SJCRH30 (cell line): ENCODE results near the gene TOM1L2. TPM values are rescaled to one million over a fixed set of nuclear protein-coding genes. Genes with fewer than 3 reads are reported as not detected.

ENCODE experiments used
- DNase-seq, 2 experiments: peaks; one replicate each; pipeline ENCODE4 v3.0.0-alpha.2; 2015 to 2020
- H3K27ac ChIP-seq: fragments of 250-450 bp; sonication (Bioruptor Pico); 2 replicates; pipeline ENCODE4 v1.5.1; 2020; ENCODE audit warnings: mild to moderate bottlenecking, moderate library complexity
- H3K27me3 ChIP-seq: fragments of 250-450 bp; sonication (Bioruptor Pico); 2 replicates; pipeline ENCODE4 v1.5.1; 2020; ENCODE audit warnings: mild to moderate bottlenecking, moderate library complexity
- H3K36me3 ChIP-seq: fragments of 250-450 bp; sonication (Bioruptor Pico); 2 replicates; pipeline ENCODE4 v1.5.1; 2020; ENCODE audit warnings: mild to moderate bottlenecking, moderate library complexity
- H3K4me1 ChIP-seq: fragments of 250-450 bp; sonication (Bioruptor Pico); 2 replicates; pipeline ENCODE4 v1.5.1; 2020; ENCODE audit warnings: mild to moderate bottlenecking, moderate library complexity
- H3K4me3 ChIP-seq: fragments of 250-450 bp; sonication (Bioruptor Pico); 2 replicates; pipeline ENCODE4 v1.5.1; 2020; ENCODE audit warnings: mild to moderate bottlenecking, moderate library complexity
- H3K9me3 ChIP-seq: fragments of 250-450 bp; sonication (Bioruptor Pico); replicated peaks from 2 replicates; pipeline ENCODE4 v1.5.1; 2020; ENCODE audit warnings: mild to moderate bottlenecking, moderate library complexity
- total RNA-seq: library from RNA; depleted of rRNA; stranded (reverse); fragments of >200 nt; shearing (Covaris generic); gene quantifications from 2 replicates; pipeline ENCODE4 v1.2.3, GENCODE V29; 2014

TOM1L2 gene
- total RNA-seq, 1 experiment from 2014 or later: 30.0 TPM

- Histone ChIP-seq H3K36me3 (no peaks in the 10 kb centered on the region), H3K9me3 (no peaks in the 10 kb centered on the region), H3K4me1 (peaks cover 56% of the 10 kb centered on the region), H3K27ac (no peak overlapping the region), H3K4me3 (no peak overlapping the region), H3K27me3 (no peaks in the 10 kb centered on the region)
- peak; percentile 52 to 55 for DNase-seq
Observed at GRCh38 chr17:17935321-17936271, 36.6 kb downstream of the TOM1L2 start.

DNA sequence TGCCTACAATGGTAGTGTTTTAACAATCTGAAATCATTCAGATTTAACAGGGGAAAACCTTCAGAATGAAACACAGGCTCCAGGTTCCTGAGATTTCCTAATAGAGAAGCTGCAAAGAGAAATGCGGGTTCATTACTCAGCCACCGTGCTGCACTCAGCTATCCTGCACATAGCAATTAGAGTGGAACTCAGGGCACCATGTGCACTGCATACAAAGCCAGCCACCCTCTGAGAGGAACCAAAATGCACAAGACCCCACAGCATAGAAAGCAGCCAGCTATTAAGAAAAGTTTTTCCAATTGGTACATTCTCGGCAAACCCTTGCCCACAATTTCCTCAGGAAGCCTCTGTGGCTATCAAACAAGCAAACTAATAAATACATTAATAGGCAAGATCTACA lies 37.4 kb downstream of the TOM1L2 start:
- no peak overlapping the region for H3K4me3 ChIP-seq
- no peak overlapping the region for H3K27ac ChIP-seq
- H3K9me3 ChIP-seq: no peaks in the 10 kb centered on the region
- H3K27me3 ChIP-seq: no peaks in the 10 kb centered on the region
- no peaks in the 10 kb centered on the region for H3K36me3 ChIP-seq
- no peak for DNase-seq
- peaks cover 50% of the 10 kb centered on the region for H3K4me1 ChIP-seq

GRCh38 chr17:17934214-17934613 lies 38.0 kb downstream of the TOM1L2 start:
- H3K27me3 ChIP-seq: no peaks in the 10 kb centered on the region
- no peaks in the 10 kb centered on the region for H3K36me3 ChIP-seq
- no peak overlapping the region for H3K4me3 ChIP-seq
- no peak for DNase-seq
- no peaks in the 10 kb centered on the region for H3K9me3 ChIP-seq
- H3K27ac ChIP-seq: no peak overlapping the region; the same call in 1 of the 2 replicates
- peaks cover 45% of the 10 kb centered on the region for H3K4me1 ChIP-seq

DNA sequence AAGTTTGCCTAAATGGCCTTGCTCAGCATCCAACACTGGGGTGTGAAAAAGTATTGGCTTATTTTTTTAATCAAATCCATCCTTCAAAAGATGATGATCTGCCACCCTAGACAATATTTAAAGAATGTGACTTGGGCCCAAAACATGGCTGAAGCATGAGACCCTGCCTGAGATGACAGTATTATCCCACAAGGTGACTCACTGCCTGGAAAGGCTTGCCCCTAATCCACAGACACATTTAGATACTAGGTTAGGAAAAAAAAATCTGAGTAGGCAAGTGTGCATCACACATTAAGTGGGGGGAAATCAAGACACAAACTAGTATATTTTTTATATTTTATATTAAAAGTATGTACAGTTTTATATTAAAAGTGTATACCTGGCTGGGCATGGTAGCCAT lies 38.4 kb downstream of the TOM1L2 start:
- Histone ChIP-seq H3K36me3 (no peaks in the 10 kb centered on the region), H3K4me3 (no peak overlapping the region), H3K4me1 (peaks cover 42% of the 10 kb centered on the region), H3K27ac (no peak overlapping the region; the same call in 1 of the 2 replicates), H3K9me3 (no peaks in the 10 kb centered on the region), H3K27me3 (no peaks in the 10 kb centered on the region)
- DNase-seq: peak in 1 of 2 experiments; percentile 59

- DNase-seq: no peak
- Histone ChIP-seq H3K27me3 (no peaks in the 10 kb centered on the region), H3K27ac (no peak overlapping the region), H3K9me3 (no peaks in the 10 kb centered on the region), H3K36me3 (no peaks in the 10 kb centered on the region), H3K4me3 (no peak overlapping the region), H3K4me1 (peaks cover 46% of the 10 kb centered on the region)
Observed at GRCh38 chr17:17931159-17931558, 41.0 kb downstream of the TOM1L2 start.

DNA sequence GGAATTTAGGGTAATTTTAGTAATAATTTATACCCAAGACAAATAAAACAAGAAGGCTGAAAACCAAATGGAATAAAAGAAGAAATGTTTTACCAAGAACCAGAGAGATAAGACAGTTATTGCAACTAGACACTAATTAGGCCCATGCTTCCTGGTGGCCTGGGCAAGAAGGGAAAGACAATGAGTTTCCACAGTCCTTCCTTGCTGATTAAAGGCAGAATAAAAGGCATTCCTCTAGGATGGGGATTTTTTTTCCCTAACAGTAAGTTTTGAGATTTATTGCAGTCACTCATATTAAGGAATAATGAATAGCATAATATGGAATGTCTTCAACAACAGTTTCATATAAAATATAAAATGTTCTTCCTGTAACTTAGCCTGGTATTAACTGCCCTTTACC lies 41.5 kb downstream of the TOM1L2 start:
- no peak overlapping the region for H3K4me3 ChIP-seq
- no peak overlapping the region for H3K27ac ChIP-seq
- H3K27me3 ChIP-seq: no peaks in the 10 kb centered on the region
- H3K9me3 ChIP-seq: no peaks in the 10 kb centered on the region
- H3K4me1 ChIP-seq: peaks cover 42% of the 10 kb centered on the region
- H3K36me3 ChIP-seq: no peaks in the 10 kb centered on the region
- DNase-seq: no peak

DNA sequence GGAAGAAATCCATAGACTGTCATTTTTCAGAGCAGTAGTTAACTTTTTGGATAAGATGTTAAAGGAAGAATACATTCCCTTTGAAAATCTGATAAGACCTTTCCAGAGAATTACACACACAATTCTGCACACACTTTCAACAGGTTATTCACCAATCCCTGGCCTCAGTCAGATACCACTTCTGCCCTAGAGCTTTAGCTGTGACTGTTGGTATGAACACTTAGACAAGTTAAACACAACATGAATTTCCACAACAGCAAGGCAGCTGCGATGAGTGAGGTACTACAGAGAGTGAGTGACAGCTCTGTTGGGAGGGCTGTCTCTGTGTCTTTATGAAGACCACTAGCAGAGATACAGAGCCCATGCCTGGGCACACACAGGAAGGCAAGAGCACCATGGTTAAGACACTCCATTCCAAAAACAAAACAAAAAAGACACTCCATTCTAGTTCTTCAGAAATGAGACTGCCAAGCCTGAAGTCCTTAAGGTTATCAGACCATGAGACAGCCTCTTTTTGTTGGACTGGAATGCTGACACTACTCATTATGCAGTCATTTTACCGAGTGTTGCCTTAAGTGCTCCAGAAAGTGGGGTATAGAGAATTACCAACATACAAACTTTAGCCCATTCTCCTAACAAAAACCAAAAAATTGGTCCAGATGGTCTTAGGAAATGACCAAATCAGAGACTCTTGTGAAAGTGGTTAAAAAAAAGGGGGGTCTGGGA lies 42.4 kb downstream of the TOM1L2 start:
- no peaks in the 10 kb centered on the region for H3K36me3 ChIP-seq
- no peak overlapping the region for H3K4me3 ChIP-seq
- peaks cover 33% of the 10 kb centered on the region for H3K4me1 ChIP-seq
- no peaks in the 10 kb centered on the region for H3K9me3 ChIP-seq
- no peaks in the 10 kb centered on the region for H3K27me3 ChIP-seq
- no peak overlapping the region for H3K27ac ChIP-seq
- DNase-seq: no peak

DNA sequence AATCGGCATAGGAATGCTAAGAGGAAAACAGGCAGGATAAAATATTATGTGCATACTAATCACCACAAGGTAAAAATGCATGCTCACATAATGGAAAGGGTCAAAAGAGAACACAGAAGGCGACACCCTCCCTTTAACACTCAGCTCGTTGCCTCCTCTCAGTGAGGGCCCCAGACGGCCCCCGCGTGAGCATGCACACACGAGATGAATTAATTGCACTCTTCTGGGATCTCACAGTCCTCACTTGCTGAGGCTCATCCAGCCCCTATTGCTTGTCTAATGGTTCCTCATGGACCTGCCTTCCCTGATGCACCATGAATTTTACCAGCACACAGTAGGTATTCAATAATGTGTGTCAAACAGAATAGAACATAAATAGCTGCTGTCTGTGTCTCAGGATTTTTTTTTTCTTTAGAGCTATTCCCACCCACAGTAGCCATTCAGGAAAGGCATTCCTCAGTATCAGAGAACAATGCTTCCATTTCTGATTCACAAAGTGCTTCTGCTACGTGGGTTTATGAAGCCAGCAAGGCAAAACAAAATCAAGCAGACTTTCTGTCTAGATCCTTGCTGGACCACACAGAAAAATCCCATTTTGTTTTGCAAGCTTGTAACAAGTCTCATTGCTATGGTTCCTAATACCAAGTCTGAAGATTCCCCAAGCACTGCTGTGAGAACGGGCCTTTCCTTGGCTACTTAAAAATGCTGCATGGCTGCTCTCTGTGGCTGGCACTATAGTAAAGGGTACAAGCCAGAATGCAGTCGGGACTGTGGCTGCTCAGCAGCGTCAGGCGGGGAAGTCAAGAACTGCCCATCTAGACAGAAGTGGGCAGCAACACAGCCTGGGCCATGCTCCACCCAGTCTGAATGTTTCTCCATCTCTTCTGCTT lies 43.6 kb downstream of the TOM1L2 start:
- no peak for DNase-seq
- no peaks in the 10 kb centered on the region for H3K36me3 ChIP-seq
- H3K27ac ChIP-seq: no peak overlapping the region
- H3K9me3 ChIP-seq: no peaks in the 10 kb centered on the region
- peaks cover 21% of the 10 kb centered on the region for H3K4me1 ChIP-seq
- H3K27me3 ChIP-seq: no peaks in the 10 kb centered on the region
- no peak overlapping the region for H3K4me3 ChIP-seq

DNA sequence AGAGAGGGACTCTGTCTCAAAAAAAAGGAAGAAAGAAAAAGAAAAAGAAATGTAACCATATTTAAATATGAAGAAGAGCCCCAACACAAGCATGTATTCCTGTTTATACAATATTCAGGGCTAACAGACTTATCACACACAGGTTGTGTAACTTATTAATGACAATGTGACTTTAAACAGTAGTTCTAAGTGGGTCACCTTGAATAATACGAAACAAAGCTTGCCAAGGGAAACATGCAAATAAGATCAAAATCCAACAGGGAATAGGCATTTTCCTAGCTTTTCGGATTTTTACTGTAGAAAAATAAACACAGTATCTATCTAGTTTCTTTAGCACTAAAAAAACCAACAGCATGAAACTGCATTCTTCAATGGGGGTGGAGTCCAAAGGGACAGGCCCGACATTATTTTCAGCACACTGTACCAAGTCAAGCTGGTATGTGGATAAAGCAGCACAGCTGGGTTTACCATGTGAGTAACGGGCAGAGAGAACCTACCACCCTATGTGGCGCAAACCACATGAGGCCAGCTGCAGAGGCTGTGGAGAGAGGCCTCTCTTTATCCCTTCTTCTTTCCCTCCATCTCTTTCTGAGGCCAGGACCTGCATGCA lies 45.3 kb downstream of the TOM1L2 start:
- H3K27me3 ChIP-seq: no peaks in the 10 kb centered on the region
- H3K27ac ChIP-seq: peak overlapping the region; percentile 5; the same call in 1 of the 2 replicates
- H3K36me3 ChIP-seq: no peaks in the 10 kb centered on the region
- DNase-seq: peak; percentile 79 to 88
- peaks cover 25% of the 10 kb centered on the region for H3K4me1 ChIP-seq
- no peaks in the 10 kb centered on the region for H3K9me3 ChIP-seq
- no peak overlapping the region for H3K4me3 ChIP-seq

- no peak for DNase-seq
- Histone ChIP-seq H3K36me3 (no peaks in the 10 kb centered on the region), H3K4me3 (no peak overlapping the region), H3K9me3 (no peaks in the 10 kb centered on the region), H3K27ac (no peak overlapping the region), H3K4me1 (peaks cover 34% of the 10 kb centered on the region), H3K27me3 (no peaks in the 10 kb centered on the region)
Observed at GRCh38 chr17:17926036-17926435, 46.2 kb downstream of the TOM1L2 start.

GRCh38 chr17:17924857-17925250 lies 47.3 kb downstream of the TOM1L2 start:
- DNase-seq: no peak
- H3K36me3 ChIP-seq: no peaks in the 10 kb centered on the region
- H3K4me1 ChIP-seq: peaks cover 42% of the 10 kb centered on the region
- no peak overlapping the region for H3K27ac ChIP-seq
- no peaks in the 10 kb centered on the region for H3K27me3 ChIP-seq
- H3K4me3 ChIP-seq: no peak overlapping the region
- H3K9me3 ChIP-seq: no peaks in the 10 kb centered on the region

DNA sequence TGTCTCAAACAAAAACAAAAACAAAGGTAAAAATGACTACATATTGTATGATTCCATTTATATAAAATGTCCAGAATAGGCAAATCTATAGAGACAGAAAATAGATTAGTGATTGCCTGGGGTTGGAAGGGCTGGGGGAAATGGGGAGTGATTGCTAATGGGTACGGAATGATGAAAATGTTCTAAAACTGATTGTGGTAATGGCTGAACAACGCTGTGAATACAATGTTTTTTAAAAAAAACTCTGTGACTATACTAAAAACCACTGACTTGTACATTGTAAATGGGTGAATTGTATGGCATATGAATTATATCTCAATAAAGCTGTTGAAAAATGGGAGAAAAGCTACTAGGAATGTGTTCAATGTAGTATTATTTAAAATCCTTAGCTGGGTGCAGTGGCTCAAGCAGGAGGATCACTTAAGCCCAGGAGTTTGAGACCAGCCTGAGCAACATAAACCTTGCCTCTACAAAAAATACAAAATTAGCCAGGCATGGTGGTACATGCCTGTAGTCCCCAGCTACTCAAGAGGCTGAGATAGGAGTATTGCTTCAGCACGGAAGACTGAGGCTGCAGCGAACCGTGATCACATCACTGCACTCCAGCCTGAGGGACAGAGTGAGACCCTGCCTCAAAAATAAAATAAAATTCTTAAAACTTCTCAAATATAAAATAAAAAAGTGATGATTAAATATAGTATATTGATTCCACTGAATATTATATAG lies 47.9 kb downstream of the TOM1L2 start:
- H3K27me3 ChIP-seq: no peaks in the 10 kb centered on the region
- no peak overlapping the region for H3K27ac ChIP-seq
- peaks cover 48% of the 10 kb centered on the region for H3K4me1 ChIP-seq
- H3K36me3 ChIP-seq: no peaks in the 10 kb centered on the region
- no peak overlapping the region for H3K4me3 ChIP-seq
- no peaks in the 10 kb centered on the region for H3K9me3 ChIP-seq
- DNase-seq: no peak

DNA sequence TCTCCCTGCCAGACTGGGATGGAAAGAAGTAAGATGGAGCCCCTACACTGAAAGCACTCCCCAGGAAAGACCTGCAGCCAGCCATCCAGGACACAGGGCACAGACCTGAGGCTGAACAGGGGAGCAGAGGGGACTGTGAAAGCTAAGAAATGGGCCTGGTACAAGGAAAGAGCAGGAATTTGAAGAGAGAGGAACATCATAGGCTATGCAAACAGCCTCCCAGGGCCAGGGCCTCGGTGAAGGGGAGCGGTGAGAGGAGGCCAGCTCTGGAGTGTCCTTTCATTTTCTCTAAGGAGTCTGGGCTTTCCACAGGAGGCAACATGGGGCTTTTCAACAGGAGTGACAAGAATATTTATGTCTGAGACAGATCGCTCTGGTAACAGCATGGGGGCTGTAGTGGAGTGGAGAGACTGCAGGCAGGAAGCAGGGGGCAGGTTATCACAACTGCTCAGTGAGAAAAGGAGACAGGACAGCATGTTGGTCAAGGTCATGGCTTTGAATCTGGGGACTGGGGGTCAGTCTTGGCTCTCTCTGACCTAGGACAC lies 50.1 kb downstream of the TOM1L2 start:
- H3K4me3 ChIP-seq: no peak overlapping the region
- H3K27me3 ChIP-seq: no peaks in the 10 kb centered on the region
- no peak for DNase-seq
- peak overlapping the region; percentile 56; the same call in 1 of the 2 replicates for H3K27ac ChIP-seq
- H3K36me3 ChIP-seq: no peaks in the 10 kb centered on the region
- H3K9me3 ChIP-seq: no peaks in the 10 kb centered on the region
- H3K4me1 ChIP-seq: peaks cover 45% of the 10 kb centered on the region
